ENCODE data around the gene OR2V1. TPM values are rescaled to one million over a fixed set of nuclear protein-coding genes. Genes with fewer than 3 reads are reported as not detected.
"Not testable (repeated sequence)": the region's sequence is repeated elsewhere in the genome, so short reads cannot be mapped to it uniquely, and the experiment has no call there.

OR2V1 gene
- total RNA-seq, 1 donor from 2014 or later, result not detected

DNA sequence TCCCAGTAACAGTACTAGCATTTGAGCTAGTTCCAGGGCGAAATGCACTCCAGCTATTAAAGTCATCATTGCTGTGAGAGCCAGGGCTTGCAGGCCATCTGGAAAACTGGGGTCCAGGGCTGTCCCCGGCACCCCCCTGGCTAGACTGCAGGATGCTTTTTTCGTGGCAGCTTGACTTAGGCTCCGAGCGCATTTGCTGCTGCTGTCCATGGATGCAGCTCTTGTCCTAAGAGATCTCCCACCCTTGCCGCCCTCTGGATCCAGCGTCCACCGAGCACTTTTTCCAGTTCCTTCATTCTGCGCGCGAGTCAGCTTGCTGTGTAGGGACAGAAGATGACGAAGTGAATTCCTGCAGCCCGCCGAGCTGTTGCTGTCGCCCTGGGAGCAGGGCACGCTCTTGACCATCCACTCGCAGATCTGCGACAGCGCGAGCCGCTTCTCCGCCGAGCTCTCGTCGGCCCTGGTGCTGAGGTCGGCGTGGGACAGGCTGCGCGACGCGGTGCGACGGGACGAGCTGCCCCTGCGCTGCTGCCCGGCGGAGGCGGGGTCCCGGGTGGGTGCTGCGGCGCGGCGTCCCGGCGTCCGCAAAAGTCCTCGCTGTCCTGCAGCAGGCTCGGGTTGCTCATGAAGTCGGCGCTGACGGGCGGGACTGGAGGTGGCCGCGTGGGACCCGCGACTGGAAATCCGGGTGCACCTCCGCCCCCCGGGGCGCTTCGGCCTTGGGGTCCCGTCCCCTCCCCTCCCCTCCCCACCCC is 30.7 kb downstream of the OR2V1 start:
- intact Hi-C loops (cut with DNase I), result no loop called here
- H3K27me3 ChIP-seq, result no peaks in the 10 kb centered on the region
- no peaks in the 10 kb centered on the region for H3K36me3 ChIP-seq
- TF ChIP-seq, protein P1, sequence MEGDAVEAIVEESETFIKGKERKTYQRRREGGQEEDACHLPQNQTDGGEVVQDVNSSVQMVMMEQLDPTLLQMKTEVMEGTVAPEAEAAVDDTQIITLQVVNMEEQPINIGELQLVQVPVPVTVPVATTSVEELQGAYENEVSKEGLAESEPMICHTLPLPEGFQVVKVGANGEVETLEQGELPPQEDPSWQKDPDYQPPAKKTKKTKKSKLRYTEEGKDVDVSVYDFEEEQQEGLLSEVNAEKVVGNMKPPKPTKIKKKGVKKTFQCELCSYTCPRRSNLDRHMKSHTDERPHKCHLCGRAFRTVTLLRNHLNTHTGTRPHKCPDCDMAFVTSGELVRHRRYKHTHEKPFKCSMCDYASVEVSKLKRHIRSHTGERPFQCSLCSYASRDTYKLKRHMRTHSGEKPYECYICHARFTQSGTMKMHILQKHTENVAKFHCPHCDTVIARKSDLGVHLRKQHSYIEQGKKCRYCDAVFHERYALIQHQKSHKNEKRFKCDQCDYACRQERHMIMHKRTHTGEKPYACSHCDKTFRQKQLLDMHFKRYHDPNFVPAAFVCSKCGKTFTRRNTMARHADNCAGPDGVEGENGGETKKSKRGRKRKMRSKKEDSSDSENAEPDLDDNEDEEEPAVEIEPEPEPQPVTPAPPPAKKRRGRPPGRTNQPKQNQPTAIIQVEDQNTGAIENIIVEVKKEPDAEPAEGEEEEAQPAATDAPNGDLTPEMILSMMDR (IDR thresholded peaks at IDR 0.05), result no peak
- H3K9me3 ChIP-seq, result no peaks in the 10 kb centered on the region
- peak overlapping the region in 1 of 2 donors; percentile 9 for H3K4me3 ChIP-seq
- H3K4me1 ChIP-seq, result no peaks in the 10 kb centered on the region
- peak in 1 of 2 donors; percentile 57 for DNase-seq (ENCODE audit: low spot score in 2 of 2)
- H3K27ac ChIP-seq, result no peak overlapping the region

DNA sequence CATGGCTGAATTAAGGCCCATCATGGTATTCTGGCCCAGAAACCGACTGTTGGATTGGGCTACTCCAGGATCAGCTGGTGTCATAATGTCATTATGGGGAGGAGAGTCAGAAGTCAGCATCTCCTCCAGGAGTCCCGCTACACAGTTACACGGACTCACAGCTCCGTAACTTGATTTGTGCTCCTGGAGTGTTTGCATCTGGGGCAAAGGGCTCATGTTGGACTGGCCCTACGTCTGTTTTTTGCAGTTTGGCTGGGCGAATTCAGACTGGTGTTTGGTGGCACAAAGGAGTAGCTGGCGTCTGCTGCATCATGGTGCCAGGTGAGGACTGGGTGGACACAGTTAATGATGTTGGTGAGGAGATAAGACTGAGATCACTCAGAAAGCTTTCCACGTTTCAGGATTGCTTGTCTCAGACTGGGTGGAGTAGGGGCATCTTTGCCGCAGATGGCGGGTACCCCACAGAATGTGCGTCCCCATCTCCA is 31.3 kb downstream of the OR2V1 start:
- no peak overlapping the region for H3K4me3 ChIP-seq
- H3K27ac ChIP-seq, result no peak overlapping the region
- no peaks in the 10 kb centered on the region for H3K4me1 ChIP-seq
- no peaks in the 10 kb centered on the region for H3K27me3 ChIP-seq
- no peaks in the 10 kb centered on the region for H3K9me3 ChIP-seq
- DNase-seq (ENCODE audit: low spot score in 2 of 2), result no peak
- TF ChIP-seq, protein P1 (IDR thresholded peaks at IDR 0.05), result no peak
- H3K36me3 ChIP-seq, result no peaks in the 10 kb centered on the region
- intact Hi-C loops (cut with DNase I), result no loop called here

DNA sequence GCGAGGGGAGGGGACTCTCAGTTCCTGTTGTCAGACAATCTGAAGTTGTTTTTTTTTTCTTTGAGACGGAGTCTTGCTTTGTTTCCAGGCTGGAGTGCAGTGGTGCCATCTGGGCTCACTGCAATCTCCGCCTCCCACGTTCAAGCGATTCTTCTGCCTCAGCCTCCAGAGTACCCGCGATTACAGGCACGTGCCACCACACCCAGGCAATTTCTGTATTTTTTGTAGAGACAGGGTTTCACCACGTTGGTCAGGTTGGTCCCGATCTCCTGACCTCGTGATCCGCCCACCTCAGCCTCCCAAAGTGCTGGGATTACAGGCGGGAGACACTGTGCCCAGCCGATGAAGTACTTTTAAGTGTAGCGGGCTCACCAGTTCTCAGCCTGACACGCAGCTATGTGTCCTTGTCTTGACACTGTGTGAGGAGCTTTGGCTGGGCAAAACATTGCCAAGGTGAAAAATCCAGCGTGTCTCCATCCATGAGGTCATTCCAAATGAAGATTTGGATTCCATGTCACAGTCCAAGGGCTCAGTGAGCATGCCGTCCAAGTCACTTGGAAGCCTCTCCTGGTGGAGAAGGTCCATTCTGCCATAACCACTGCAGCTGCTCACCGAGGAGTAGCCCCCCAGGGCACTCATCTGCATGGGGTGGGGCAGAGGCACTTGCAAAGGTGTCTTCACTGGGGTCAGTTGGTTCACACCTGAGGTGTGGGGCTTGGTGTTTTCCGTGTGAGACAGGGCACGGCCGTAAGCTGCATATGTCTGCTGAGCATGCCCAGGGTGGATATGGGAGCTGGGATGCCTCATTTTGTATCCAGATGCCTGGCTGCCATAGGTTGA is 32.0 kb downstream of the OR2V1 start:
- no peaks in the 10 kb centered on the region for H3K9me3 ChIP-seq
- H3K4me1 ChIP-seq, result no peaks in the 10 kb centered on the region
- H3K27me3 ChIP-seq, result no peaks in the 10 kb centered on the region
- H3K27ac ChIP-seq, result no peak overlapping the region
- no peak for DNase-seq (ENCODE audit: low spot score in 2 of 2)
- no peaks in the 10 kb centered on the region for H3K36me3 ChIP-seq
- no peak overlapping the region for H3K4me3 ChIP-seq
- intact Hi-C loops (cut with DNase I), result no loop called here
- TF ChIP-seq, protein P1 (IDR thresholded peaks at IDR 0.05), result no peak

DNA sequence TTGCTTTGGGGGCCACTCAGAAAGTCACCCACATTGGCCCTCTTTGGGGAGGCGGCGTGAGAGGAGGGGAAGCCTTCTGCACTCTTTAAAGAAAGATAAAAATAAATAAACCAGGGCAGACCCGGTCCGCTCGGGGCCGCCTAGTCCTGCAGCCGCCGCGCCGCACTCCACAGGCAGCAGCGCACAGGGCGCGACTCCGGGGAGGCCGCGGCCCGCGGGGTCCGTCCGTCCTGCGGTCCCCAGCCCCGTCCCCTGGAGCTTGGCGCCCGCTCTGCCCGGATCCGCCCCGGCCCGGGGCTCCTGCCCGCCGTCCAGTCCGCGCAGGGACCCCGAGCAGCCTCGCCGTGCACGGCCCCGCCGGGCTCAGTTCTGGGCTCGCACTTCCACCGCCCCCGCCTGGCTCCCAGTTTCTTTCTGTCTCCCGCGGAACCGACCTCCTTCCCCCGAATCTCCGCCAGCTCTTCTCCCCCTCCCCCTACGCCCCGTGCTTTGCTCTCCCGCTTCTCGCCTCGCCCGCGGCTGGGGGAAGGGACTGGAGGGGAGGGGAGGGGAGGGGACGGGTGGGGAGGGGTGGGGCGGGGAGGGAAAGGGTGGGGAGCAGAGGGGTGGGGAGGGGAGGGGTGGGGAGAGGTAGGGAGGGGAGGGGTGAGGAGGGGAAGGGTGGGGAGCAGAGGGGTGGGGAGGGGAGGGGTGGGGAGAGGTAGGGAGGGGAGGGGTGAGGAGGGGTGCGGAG is 33.0 kb downstream of the OR2V1 start:
- H3K4me3 ChIP-seq; H3K36me3 ChIP-seq; intact Hi-C loops (cut with DNase I); H3K9me3 ChIP-seq; H3K27me3 ChIP-seq; DNase-seq (ENCODE audit: low spot score in 2 of 2); H3K4me1 ChIP-seq; H3K27ac ChIP-seq: not testable (repeated sequence)

DNA sequence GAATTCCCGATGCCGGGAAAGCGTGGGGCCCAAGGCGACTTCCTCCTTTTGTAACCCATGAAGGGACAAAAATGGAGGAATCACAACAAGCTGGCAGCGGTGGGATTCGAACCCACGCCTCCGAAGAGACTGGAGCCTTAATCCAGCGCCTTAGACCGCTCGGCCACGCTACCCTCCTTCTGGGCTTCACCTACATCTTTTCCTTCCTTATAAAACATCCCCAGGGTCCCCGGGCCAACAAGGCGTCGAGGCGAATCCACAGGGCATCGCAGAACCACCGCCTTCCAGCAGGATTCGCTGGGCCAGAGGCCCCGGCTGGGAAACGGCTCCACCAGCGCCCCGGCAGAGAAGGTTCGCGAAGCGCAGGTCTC is 33.6 kb downstream of the OR2V1 start:
- H3K36me3 ChIP-seq; H3K9me3 ChIP-seq; H3K27ac ChIP-seq; DNase-seq (ENCODE audit: low spot score in 2 of 2); H3K4me3 ChIP-seq; intact Hi-C loops (cut with DNase I); H3K4me1 ChIP-seq; H3K27me3 ChIP-seq: not testable (repeated sequence)

DNA sequence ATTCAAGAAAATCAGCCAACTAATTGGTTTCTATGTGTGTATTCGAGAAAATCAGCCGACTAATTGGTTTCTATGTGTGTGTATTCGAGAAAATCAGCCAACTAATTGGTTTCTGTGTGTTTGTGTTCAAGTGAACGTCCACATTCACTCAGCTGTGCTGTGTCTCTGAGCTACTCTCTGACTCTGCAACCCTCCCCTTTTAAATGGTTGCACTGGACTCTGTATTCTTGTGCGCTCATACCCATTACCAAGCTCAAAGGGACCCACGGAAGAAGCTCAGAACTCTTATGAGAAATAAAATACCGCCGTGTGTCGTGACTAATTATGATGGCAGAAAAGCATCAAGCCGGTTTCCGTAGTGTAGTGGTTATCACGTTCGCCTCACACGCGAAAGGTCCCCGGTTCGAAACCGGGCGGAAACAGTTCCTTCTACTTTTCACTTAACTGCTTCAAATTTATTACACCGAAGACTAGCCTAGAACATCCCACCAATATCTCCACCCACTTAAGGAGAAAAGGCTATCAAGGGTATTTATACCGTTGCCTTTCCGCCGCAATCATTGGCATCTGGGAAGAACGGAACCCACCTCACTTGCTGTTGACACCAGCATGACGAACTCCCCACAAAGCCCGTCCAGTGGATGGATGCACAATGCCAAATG is 34.1 kb downstream of the OR2V1 start:
- intact Hi-C loops (cut with DNase I), result not testable (repeated sequence)

DNA sequence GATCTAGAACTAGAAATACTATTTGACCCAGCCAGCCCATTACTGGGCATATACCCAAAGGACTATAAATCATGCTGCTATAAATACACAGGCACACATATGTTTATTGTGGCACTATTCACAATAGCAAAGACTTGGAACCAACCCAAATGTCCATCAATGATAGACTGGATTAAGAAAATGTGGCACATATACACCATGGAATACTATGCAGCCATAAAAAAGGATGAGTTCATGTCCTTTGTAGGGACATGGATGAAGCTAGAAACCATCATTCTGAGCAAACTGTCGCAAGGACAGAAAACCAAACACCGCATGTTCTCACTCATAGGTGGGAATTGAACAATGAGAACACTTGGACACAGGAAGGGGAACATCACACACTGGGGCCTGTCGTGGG is 35.8 kb downstream of the OR2V1 start:
- H3K36me3 ChIP-seq; H3K4me3 ChIP-seq; H3K27ac ChIP-seq; H3K27me3 ChIP-seq; intact Hi-C loops (cut with DNase I); DNase-seq (ENCODE audit: low spot score in 2 of 2); H3K9me3 ChIP-seq; H3K4me1 ChIP-seq: not testable (repeated sequence)

More for the DNA sequence above, 34.1 kb downstream of the OR2V1 start:
- H3K4me3 ChIP-seq; H3K36me3 ChIP-seq; H3K9me3 ChIP-seq; H3K4me1 ChIP-seq; H3K27ac ChIP-seq; H3K27me3 ChIP-seq; DNase-seq (ENCODE audit: low spot score in 2 of 2): not testable (repeated sequence)

Measured in ascending aorta (tissue), 2 donors.